GM06990 (cell line): ENCODE results near the gene GZF1.

Experiments used
- DNase-seq: peaks from one replicate; pipeline ENCODE4 v3.0.0-alpha.2; 2011; ENCODE audit not compliant: insufficient read length; ENCODE audit errors: extremely low read depth
- H3K27me3 ChIP-seq: replicated peaks from 2 replicates; pipeline ENCODE4 v1.6.0; 2011; ENCODE audit warnings: low read length; ENCODE audit not compliant: control insufficient read depth, insufficient read depth
- H3K36me3 ChIP-seq: 2 replicates; pipeline ENCODE4 v1.5.1; 2011; ENCODE audit warnings: low read length; ENCODE audit not compliant: control insufficient read depth, insufficient read depth
- H3K4me3 ChIP-seq: replicated peaks from 2 replicates; pipeline ENCODE4 v1.5.1; 2011; ENCODE audit warnings: low read depth, mild to moderate bottlenecking, control low read depth, low read length
- CTCF ChIP-seq: IDR thresholded peaks from 2 replicates; pipeline ENCODE4 v1.5.1; 2011; ENCODE audit warnings: low read length, control low read depth, mild to moderate bottlenecking, inconsistent platforms; ENCODE audit not compliant: insufficient read depth, poor library complexity, severe bottlenecking

GZF1 gene

GRCh38 chr20:23336476-23336875 lies 25.5 kb upstream of the GZF1 start:
- no peak for TF ChIP-seq CTCF
- Histone ChIP-seq H3K27me3 (no peaks in the 10 kb centered on the region), H3K36me3 (no peaks in the 10 kb centered on the region), H3K4me3 (no peak overlapping the region)
- no peak for DNase-seq

- DNase-seq = no peak
- no peaks in the 10 kb centered on the region for H3K27me3 ChIP-seq
- H3K36me3 ChIP-seq = no peaks in the 10 kb centered on the region
- H3K4me3 ChIP-seq = no peak overlapping the region
- no peak for TF ChIP-seq CTCF
Observed at GRCh38 chr20:23337312-23337711, 24.7 kb upstream of the GZF1 start.

GRCh38 chr20:23339986-23340385 lies 22.0 kb upstream of the GZF1 start:
- Histone ChIP-seq H3K27me3 (no peaks in the 10 kb centered on the region), H3K4me3 (no peak overlapping the region), H3K36me3 (no peaks in the 10 kb centered on the region)
- TF ChIP-seq CTCF = no peak
- DNase-seq = no peak

GRCh38 chr20:23340524-23340923 lies 21.5 kb upstream of the GZF1 start:
- peak; percentile 50 for TF ChIP-seq CTCF
- Histone ChIP-seq H3K27me3 (no peaks in the 10 kb centered on the region), H3K36me3 (no peaks in the 10 kb centered on the region), H3K4me3 (no peak overlapping the region)
- no peak for DNase-seq

- Histone ChIP-seq H3K27me3 (no peaks in the 10 kb centered on the region), H3K36me3 (no peaks in the 10 kb centered on the region), H3K4me3 (no peak overlapping the region)
- DNase-seq = no peak
- no peak for TF ChIP-seq CTCF
Observed at GRCh38 chr20:23341073-23341472, 20.9 kb upstream of the GZF1 start.

GRCh38 chr20:23343590-23343989 lies 18.4 kb upstream of the GZF1 start:
- no peaks in the 10 kb centered on the region for H3K27me3 ChIP-seq
- TF ChIP-seq CTCF = no peak
- H3K36me3 ChIP-seq = no peaks in the 10 kb centered on the region
- no peak for DNase-seq
- H3K4me3 ChIP-seq = no peak overlapping the region
